ENCODE data around the gene TBX18. TPM values are rescaled to one million over a fixed set of nuclear protein-coding genes. Genes with fewer than 3 reads are reported as not detected.

TBX18 gene
- total and polyA plus RNA-seq, 9 of the 15 experiments (the other 6 are each of a cell fraction or from before 2014, with no cell fraction given), result 4.0 to 36.1 (median 20.7) TPM

GRCh38 chr6:84671183-84671582 is 93.2 kb downstream of the TBX18 start:
- Histone ChIP-seq H3K9me1 (ENCODE audit: control insufficient read depth, insufficient read depth, low read length) (no peaks in the 10 kb centered on the region), H3K4me3 (no peak overlapping the region), H3K4me2 (ENCODE audit: insufficient read depth, low read length) (no peak overlapping the region), H3K9ac (ENCODE audit: insufficient read depth in 1 of 2, low read depth in 2 of 2, low read length in 2 of 2) (no peak overlapping the region), H2AFZ (ENCODE audit: low read depth, low read length) (no peak overlapping the region), H3K27me3 (ENCODE audit: control insufficient read depth in 2 of 2, insufficient read depth in 2 of 2, low read length in 2 of 2) (no peaks in the 10 kb centered on the region), H3K36me3 (ENCODE audit: control insufficient read depth, insufficient read depth, low read length) (no peaks in the 10 kb centered on the region), H4K20me1 (replicated peaks; ENCODE audit: control insufficient read depth, insufficient read depth, low read length) (no peaks in the 10 kb centered on the region), H3K27ac (ENCODE audit: extremely low read depth, low read depth, low read length) (no peak overlapping the region), H3K79me2 (ENCODE audit: control insufficient read depth, insufficient read depth, low read length) (no peaks in the 10 kb centered on the region), H3K4me1 (replicated peaks in 1 of 2; ENCODE audit: control insufficient read depth in 2 of 2, insufficient read depth in 2 of 2, low read length in 2 of 2) (peaks cover 4 to 12% of the 10 kb centered on the region in 2 experiments; a peak in 4 of 5 replicates), H3K9me3 (replicated peaks; ENCODE audit: control insufficient read depth, insufficient read depth, low read depth, low read length) (no peaks in the 10 kb centered on the region)
- ATAC-seq, result no peak
- POLR2A ChIA-PET, result no interaction called here
- intact Hi-C loops (cut with micrococcal nuclease), result no loop called here
- no peak for DNase-seq (ENCODE audit: extremely low read depth in 1 of 4, low spot score in 3 of 4)
- 21% methylated on average over 2 of the region's 2 CpGs for WGBS (ENCODE audit: insufficient coverage, low coverage, missing lambda C conversion rate)
- CTCF ChIA-PET (ENCODE audit: low intra/inter-chr PET ratio), result no interaction called here
- in situ Hi-C loops (cut with MboI), result no loop called here
- TF ChIP-seq NFRKB (IDR thresholded peaks at IDR 0.05; ENCODE audit: low read depth) (no peak), ZBTB8A (IDR thresholded peaks at IDR 0.05; ENCODE audit: partially characterized antibody) (no peak), RBM22 (IDR thresholded peaks at IDR 0.05; ENCODE audit: low read depth, low read length, poor library complexity, severe bottlenecking) (no peak)
- no TSS peak for BruUV-seq (replicated peaks)
- FAIRE-seq, result no peak

GRCh38 chr6:84669945-84670344 is 94.5 kb downstream of the TBX18 start:
- H3K4me2 ChIP-seq (ENCODE audit: insufficient read depth, low read length), result no peak overlapping the region
- H3K79me2 ChIP-seq (ENCODE audit: control insufficient read depth, insufficient read depth, low read length), result no peaks in the 10 kb centered on the region
- H3K9me3 ChIP-seq (replicated peaks; ENCODE audit: control insufficient read depth, insufficient read depth, low read depth, low read length), result no peaks in the 10 kb centered on the region
- ATAC-seq, result no peak
- DNase-seq (ENCODE audit: extremely low read depth in 1 of 4, low spot score in 3 of 4), result no peak
- intact Hi-C loops (cut with micrococcal nuclease) (no loop called here), in situ Hi-C loops (cut with MboI) (no loop called here)
- no peak overlapping the region for H3K4me3 ChIP-seq
- H3K27ac ChIP-seq (ENCODE audit: extremely low read depth, low read depth, low read length), result no peak overlapping the region
- H4K20me1 ChIP-seq (replicated peaks; ENCODE audit: control insufficient read depth, insufficient read depth, low read length), result no peaks in the 10 kb centered on the region
- ChIA-PET POLR2A (no interaction called here), CTCF (ENCODE audit: low intra/inter-chr PET ratio) (no interaction called here)
- TF ChIP-seq ATF1 (CRISPR knock-in tag; IDR thresholded peaks at IDR 0.05), result no peak
- TF ChIP-seq ATF1 (tag; IDR thresholded peaks at IDR 0.05), result no peak
- TF ChIP-seq ID3 (CRISPR knock-in tag; IDR thresholded peaks at IDR 0.05), result no peak
- TF ChIP-seq ID3 (tag; IDR thresholded peaks at IDR 0.05), result no peak
- no peak for TF ChIP-seq EP300 (IDR thresholded peaks at IDR 0.05; ENCODE audit: low read length)
- no peak for TF ChIP-seq ASH1L (IDR thresholded peaks at IDR 0.05; ENCODE audit: borderline replicate concordance, low read depth, partially characterized antibody)
- TF ChIP-seq, protein P1, sequence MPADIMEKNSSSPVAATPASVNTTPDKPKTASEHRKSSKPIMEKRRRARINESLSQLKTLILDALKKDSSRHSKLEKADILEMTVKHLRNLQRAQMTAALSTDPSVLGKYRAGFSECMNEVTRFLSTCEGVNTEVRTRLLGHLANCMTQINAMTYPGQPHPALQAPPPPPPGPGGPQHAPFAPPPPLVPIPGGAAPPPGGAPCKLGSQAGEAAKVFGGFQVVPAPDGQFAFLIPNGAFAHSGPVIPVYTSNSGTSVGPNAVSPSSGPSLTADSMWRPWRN (IDR thresholded peaks at IDR 0.05; ENCODE audit: low read depth), result no peak
- TF ChIP-seq PHB2 (IDR thresholded peaks at IDR 0.05; ENCODE audit: low read depth), result no peak
- no peak for TF ChIP-seq HMG20B (CRISPR knock-in tag; IDR thresholded peaks at IDR 0.05)
- no peak for TF ChIP-seq PHF8 (IDR thresholded peaks at IDR 0.05; ENCODE audit: borderline replicate concordance, low read length)
- no peak for TF ChIP-seq KLF13 (tag; IDR thresholded peaks at IDR 0.05; ENCODE audit: borderline replicate concordance, low read depth)
- TF ChIP-seq NBN (IDR thresholded peaks at IDR 0.05; ENCODE audit: low read depth), result no peak
- no peak for TF ChIP-seq NR3C1 (CRISPR knock-in tag; IDR thresholded peaks at IDR 0.05)
- TF ChIP-seq HDAC3 (IDR thresholded peaks at IDR 0.05; ENCODE audit: borderline replicate concordance, partially characterized antibody), result no peak
- no peak for TF ChIP-seq GATA2 (CRISPR knock-in tag; IDR thresholded peaks at IDR 0.05)
- FAIRE-seq, result no peak
- H3K36me3 ChIP-seq (ENCODE audit: control insufficient read depth, insufficient read depth, low read length), result no peaks in the 10 kb centered on the region
- peaks cover 4 to 14% of the 10 kb centered on the region in 2 experiments; a peak in 4 of 5 replicates for H3K4me1 ChIP-seq (replicated peaks in 1 of 2; ENCODE audit: control insufficient read depth in 2 of 2, insufficient read depth in 2 of 2, low read length in 2 of 2)
- no peak overlapping the region for H2AFZ ChIP-seq (ENCODE audit: low read depth, low read length)
- H3K9me1 ChIP-seq (ENCODE audit: control insufficient read depth, insufficient read depth, low read length), result no peaks in the 10 kb centered on the region
- BruUV-seq (replicated peaks), result no TSS peak
- no peak overlapping the region for H3K9ac ChIP-seq (ENCODE audit: insufficient read depth in 1 of 2, low read depth in 2 of 2, low read length in 2 of 2)
- H3K27me3 ChIP-seq (ENCODE audit: control insufficient read depth in 2 of 2, insufficient read depth in 2 of 2, low read length in 2 of 2), result no peaks in the 10 kb centered on the region
- 15% methylated on average over 3 of the region's 3 CpGs for WGBS (ENCODE audit: insufficient coverage, low coverage, missing lambda C conversion rate)
